Body of pancreas (tissue), 4 donors: ENCODE measurements around the gene MATN4.

Source experiments
- POLR2A ChIP-seq, 3 donors: fragments of 450-650 bp; IDR thresholded peaks; one replicate each; pipeline ENCODE4 v1.6.1; 2016; ENCODE audit warnings: antibody characterized with exemption in 3 of 3, mild to moderate bottlenecking in 2 of 3
- TF ChIP-seq, protein P1 (sequence below), 7 experiments: fragments of 450-650 bp in 4 of 7; fragments of 200-600 bp in 3 of 7; sonication (generic) in 3 of 7; IDR thresholded peaks; one replicate each; pipeline ENCODE4 v1.5.1; 2016 to 2019; ENCODE audit warnings: antibody characterized with exemption in 7 of 7

DNA sequence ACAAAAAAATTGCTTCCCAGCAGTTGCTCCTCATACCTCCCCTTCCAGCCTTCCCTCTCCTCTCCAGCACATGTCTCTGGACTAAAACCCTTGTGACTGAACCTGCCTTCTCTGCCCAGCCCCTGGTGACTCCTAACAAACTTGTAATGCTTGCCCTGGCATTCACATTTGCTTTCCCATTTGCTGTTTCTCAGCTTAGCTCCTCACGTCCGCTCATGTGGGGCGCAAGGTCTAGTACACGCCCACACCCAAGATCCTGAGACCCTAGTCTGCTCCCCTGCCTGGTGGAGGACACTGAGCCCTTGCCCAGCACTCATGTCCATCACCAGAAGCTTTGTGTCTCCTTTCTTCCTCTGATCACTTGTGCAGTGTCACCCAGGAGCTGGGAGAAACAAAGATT, 19.7 kb downstream of the MATN4 start:
- TF ChIP-seq, protein P1, sequence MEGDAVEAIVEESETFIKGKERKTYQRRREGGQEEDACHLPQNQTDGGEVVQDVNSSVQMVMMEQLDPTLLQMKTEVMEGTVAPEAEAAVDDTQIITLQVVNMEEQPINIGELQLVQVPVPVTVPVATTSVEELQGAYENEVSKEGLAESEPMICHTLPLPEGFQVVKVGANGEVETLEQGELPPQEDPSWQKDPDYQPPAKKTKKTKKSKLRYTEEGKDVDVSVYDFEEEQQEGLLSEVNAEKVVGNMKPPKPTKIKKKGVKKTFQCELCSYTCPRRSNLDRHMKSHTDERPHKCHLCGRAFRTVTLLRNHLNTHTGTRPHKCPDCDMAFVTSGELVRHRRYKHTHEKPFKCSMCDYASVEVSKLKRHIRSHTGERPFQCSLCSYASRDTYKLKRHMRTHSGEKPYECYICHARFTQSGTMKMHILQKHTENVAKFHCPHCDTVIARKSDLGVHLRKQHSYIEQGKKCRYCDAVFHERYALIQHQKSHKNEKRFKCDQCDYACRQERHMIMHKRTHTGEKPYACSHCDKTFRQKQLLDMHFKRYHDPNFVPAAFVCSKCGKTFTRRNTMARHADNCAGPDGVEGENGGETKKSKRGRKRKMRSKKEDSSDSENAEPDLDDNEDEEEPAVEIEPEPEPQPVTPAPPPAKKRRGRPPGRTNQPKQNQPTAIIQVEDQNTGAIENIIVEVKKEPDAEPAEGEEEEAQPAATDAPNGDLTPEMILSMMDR (IDR thresholded peaks at IDR 0.05) = no peak
- TF ChIP-seq POLR2A (IDR thresholded peaks at IDR 0.05) = no peak
